ENCODE data around the gene C22orf31. TPM values are rescaled to one million over a fixed set of nuclear protein-coding genes. Genes with fewer than 3 reads are reported as not detected.

The C22orf31 gene
- total and polyA plus RNA-seq, 4 donors, result 1.2 TPM; not detected in 3

GRCh38 chr22:29062286-29062821 lies 723 bp upstream of the C22orf31 start:
- Histone ChIP-seq H3K9me3 (ENCODE audit: control insufficient read depth, insufficient read depth, low read length) (no peaks in the 10 kb centered on the region), H3K36me3 (ENCODE audit: control insufficient read depth, insufficient read depth, low read length) (no peaks in the 10 kb centered on the region), H3K27ac (ENCODE audit: low read depth, low read length) (no peak overlapping the region), H3K4me3 (ENCODE audit: low read depth, low read length) (no peak overlapping the region), H3K4me1 (ENCODE audit: control insufficient read depth, insufficient read depth, low read length) (no peaks in the 10 kb centered on the region), H3K27me3 (ENCODE audit: control insufficient read depth, insufficient read depth, low read length) (no peaks in the 10 kb centered on the region)
- WGBS (ENCODE audit: insufficient coverage), result 45% methylated on average over 8 of the region's 8 CpGs
- no peak for DNase-seq (ENCODE audit: low read depth in 4 of 6, low spot score in 6 of 6)

GRCh38 chr22:29060931-29061330 lies 700 bp downstream of the C22orf31 start:
- 80% methylated on average over 5 of the region's 7 CpGs for WGBS (ENCODE audit: insufficient coverage)
- H3K27ac ChIP-seq (ENCODE audit: low read depth, low read length), result no peak overlapping the region
- no peak for DNase-seq (ENCODE audit: low read depth in 4 of 6, low spot score in 6 of 6)

GRCh38 chr22:29060251-29060869 lies 1.3 kb downstream of the C22orf31 start:
- Histone ChIP-seq H3K27ac (ENCODE audit: low read depth, low read length) (no peak overlapping the region), H3K9me3 (ENCODE audit: control insufficient read depth, insufficient read depth, low read length) (no peaks in the 10 kb centered on the region), H3K36me3 (ENCODE audit: control insufficient read depth, insufficient read depth, low read length) (no peaks in the 10 kb centered on the region), H3K4me1 (ENCODE audit: control insufficient read depth, insufficient read depth, low read length) (peaks cover 4% of the 10 kb centered on the region), H3K27me3 (ENCODE audit: control insufficient read depth, insufficient read depth, low read length) (no peaks in the 10 kb centered on the region), H3K4me3 (ENCODE audit: low read depth, low read length) (no peak overlapping the region)
- no peak for DNase-seq (ENCODE audit: low read depth in 4 of 6, low spot score in 6 of 6)
- WGBS (ENCODE audit: insufficient coverage), result 82% methylated on average over 11 of the region's 12 CpGs

More at GRCh38 chr22:29060931-29061330, 700 bp downstream of the C22orf31 start:
- no peaks in the 10 kb centered on the region for H3K9me3 ChIP-seq (ENCODE audit: control insufficient read depth, insufficient read depth, low read length)
- H3K36me3 ChIP-seq (ENCODE audit: control insufficient read depth, insufficient read depth, low read length), result no peaks in the 10 kb centered on the region
- no peaks in the 10 kb centered on the region for H3K27me3 ChIP-seq (ENCODE audit: control insufficient read depth, insufficient read depth, low read length)
- H3K4me1 ChIP-seq (ENCODE audit: control insufficient read depth, insufficient read depth, low read length), result peaks cover 4% of the 10 kb centered on the region
- H3K4me3 ChIP-seq (ENCODE audit: low read depth, low read length), result no peak overlapping the region

DNA sequence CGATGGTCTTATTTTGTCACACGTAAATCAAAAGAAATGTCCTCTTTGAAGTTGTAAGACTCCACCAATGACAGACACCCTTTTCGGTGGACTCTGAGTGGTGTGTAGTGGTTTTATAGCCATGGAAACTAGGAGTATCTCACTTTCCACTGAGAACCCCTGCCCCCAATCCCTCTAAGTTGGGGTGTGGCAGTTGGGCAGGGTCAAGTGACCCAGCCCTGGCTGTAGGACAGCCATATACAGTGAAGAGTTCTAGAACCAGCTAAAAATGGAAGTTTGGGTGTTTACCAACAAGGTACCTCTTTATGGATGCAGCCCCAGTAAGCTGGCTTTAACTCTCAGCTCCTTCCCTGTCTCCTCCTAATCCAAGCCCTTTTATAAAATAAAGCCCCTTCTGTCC lies 5.2 kb downstream of the C22orf31 start:
- H3K9me3 ChIP-seq (ENCODE audit: control insufficient read depth, insufficient read depth, low read length), result no peaks in the 10 kb centered on the region
- H3K36me3 ChIP-seq (ENCODE audit: control insufficient read depth, insufficient read depth, low read length), result peaks cover 14% of the 10 kb centered on the region
- no peaks in the 10 kb centered on the region for H3K27me3 ChIP-seq (ENCODE audit: control insufficient read depth, insufficient read depth, low read length)
- H3K27ac ChIP-seq (ENCODE audit: low read depth, low read length), result no peak overlapping the region
- no peak for DNase-seq (ENCODE audit: low read depth in 4 of 6, low spot score in 6 of 6)
- H3K4me1 ChIP-seq (ENCODE audit: control insufficient read depth, insufficient read depth, low read length), result peaks cover 4% of the 10 kb centered on the region
- no peak overlapping the region for H3K4me3 ChIP-seq (ENCODE audit: low read depth, low read length)
- no CpG with 5 or more reads among the region's 3 CpGs for WGBS (ENCODE audit: insufficient coverage)

- Histone ChIP-seq H3K9me3 (ENCODE audit: control insufficient read depth, insufficient read depth, low read length) (no peaks in the 10 kb centered on the region), H3K27me3 (ENCODE audit: control insufficient read depth, insufficient read depth, low read length) (no peaks in the 10 kb centered on the region), H3K36me3 (ENCODE audit: control insufficient read depth, insufficient read depth, low read length) (peaks cover 25% of the 10 kb centered on the region), H3K27ac (ENCODE audit: low read depth, low read length) (no peak overlapping the region), H3K4me1 (ENCODE audit: control insufficient read depth, insufficient read depth, low read length) (peaks cover 4% of the 10 kb centered on the region), H3K4me3 (ENCODE audit: low read depth, low read length) (no peak overlapping the region)
- no peak for DNase-seq (ENCODE audit: low read depth in 4 of 6, low spot score in 6 of 6)
- WGBS (ENCODE audit: insufficient coverage), result 66% methylated on average over 11 of the region's 14 CpGs
Observed at GRCh38 chr22:29055192-29055830, 6.3 kb downstream of the C22orf31 start.

GRCh38 chr22:29054251-29054767 lies 7.3 kb downstream of the C22orf31 start:
- Histone ChIP-seq H3K27ac (ENCODE audit: low read depth, low read length) (no peak overlapping the region), H3K4me3 (ENCODE audit: low read depth, low read length) (no peak overlapping the region), H3K9me3 (ENCODE audit: control insufficient read depth, insufficient read depth, low read length) (no peaks in the 10 kb centered on the region), H3K4me1 (ENCODE audit: control insufficient read depth, insufficient read depth, low read length) (peaks cover 4% of the 10 kb centered on the region), H3K36me3 (ENCODE audit: control insufficient read depth, insufficient read depth, low read length) (peaks cover 35% of the 10 kb centered on the region), H3K27me3 (ENCODE audit: control insufficient read depth, insufficient read depth, low read length) (no peaks in the 10 kb centered on the region)
- WGBS (ENCODE audit: insufficient coverage), result 74% methylated on average over 10 of the region's 10 CpGs
- no peak for DNase-seq (ENCODE audit: low read depth in 4 of 6, low spot score in 6 of 6)

- Histone ChIP-seq H3K27ac (ENCODE audit: low read depth, low read length) (no peak overlapping the region), H3K27me3 (ENCODE audit: control insufficient read depth, insufficient read depth, low read length) (no peaks in the 10 kb centered on the region), H3K4me3 (ENCODE audit: low read depth, low read length) (no peak overlapping the region), H3K36me3 (ENCODE audit: control insufficient read depth, insufficient read depth, low read length) (peaks cover 46% of the 10 kb centered on the region), H3K4me1 (ENCODE audit: control insufficient read depth, insufficient read depth, low read length) (peaks cover 4% of the 10 kb centered on the region), H3K9me3 (ENCODE audit: control insufficient read depth, insufficient read depth, low read length) (no peaks in the 10 kb centered on the region)
- no peak for DNase-seq (ENCODE audit: low read depth in 4 of 6, low spot score in 6 of 6)
- 86% methylated on average over 6 of the region's 8 CpGs for WGBS (ENCODE audit: insufficient coverage)
Observed at GRCh38 chr22:29053048-29053702, 8.5 kb downstream of the C22orf31 start.

DNA sequence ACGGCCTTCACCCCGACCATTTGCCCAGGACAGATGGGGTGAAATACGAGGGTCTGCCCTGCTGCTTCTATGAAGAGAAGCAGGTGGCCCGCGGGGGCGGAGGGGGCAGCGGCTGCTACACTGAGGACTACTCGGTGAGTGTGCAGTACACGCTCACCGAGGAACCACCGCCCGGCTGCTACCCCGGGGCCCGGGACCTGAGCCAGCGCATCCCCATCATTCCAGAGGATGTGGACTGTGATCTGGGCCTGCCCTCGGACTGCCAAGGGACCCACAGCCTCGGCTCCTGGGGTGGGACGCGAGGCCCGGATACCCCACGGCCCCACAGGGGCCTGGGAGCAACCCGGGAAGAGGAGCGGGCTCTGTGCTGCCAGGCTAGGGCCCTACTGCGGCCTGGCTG lies 11.2 kb downstream of the C22orf31 start:
- H3K27ac ChIP-seq (ENCODE audit: low read depth, low read length), result no peak overlapping the region
- no peaks in the 10 kb centered on the region for H3K9me3 ChIP-seq (ENCODE audit: control insufficient read depth, insufficient read depth, low read length)
- 93% methylated on average over 24 of the region's 24 CpGs for WGBS (ENCODE audit: insufficient coverage)
- H3K36me3 ChIP-seq (ENCODE audit: control insufficient read depth, insufficient read depth, low read length), result peaks cover 62% of the 10 kb centered on the region
- H3K27me3 ChIP-seq (ENCODE audit: control insufficient read depth, insufficient read depth, low read length), result no peaks in the 10 kb centered on the region
- no peaks in the 10 kb centered on the region for H3K4me1 ChIP-seq (ENCODE audit: control insufficient read depth, insufficient read depth, low read length)
- DNase-seq (ENCODE audit: low read depth in 4 of 6, low spot score in 6 of 6), result no peak
- H3K4me3 ChIP-seq (ENCODE audit: low read depth, low read length), result no peak overlapping the region

DNA sequence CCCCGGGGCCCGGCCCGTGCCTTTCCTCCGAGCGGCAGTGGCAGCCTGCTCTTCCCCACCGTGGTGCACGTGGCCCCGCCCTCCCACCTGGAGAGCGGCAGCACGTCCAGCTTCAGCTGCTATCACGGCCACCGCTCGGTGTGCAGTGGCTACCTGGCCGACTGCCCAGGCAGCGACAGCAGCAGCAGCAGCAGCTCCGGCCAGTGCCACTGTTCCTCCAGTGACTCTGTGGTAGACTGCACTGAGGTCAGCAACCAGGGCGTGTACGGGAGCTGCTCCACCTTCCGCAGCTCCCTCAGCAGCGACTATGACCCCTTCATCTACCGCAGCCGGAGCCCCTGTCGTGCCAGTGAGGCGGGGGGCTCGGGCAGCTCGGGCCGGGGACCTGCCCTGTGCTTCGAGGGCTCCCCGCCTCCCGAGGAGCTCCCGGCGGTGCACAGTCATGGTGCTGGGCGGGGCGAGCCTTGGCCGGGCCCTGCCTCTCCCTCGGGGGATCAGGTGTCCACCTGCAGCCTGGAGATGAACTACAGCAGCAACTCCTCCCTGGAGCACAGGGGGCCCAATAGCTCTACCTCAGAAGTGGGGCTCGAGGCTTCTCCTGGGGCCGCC lies 11.9 kb downstream of the C22orf31 start:
- no peak overlapping the region for H3K27ac ChIP-seq (ENCODE audit: low read depth, low read length)
- no peaks in the 10 kb centered on the region for H3K27me3 ChIP-seq (ENCODE audit: control insufficient read depth, insufficient read depth, low read length)
- no peak overlapping the region for H3K4me3 ChIP-seq (ENCODE audit: low read depth, low read length)
- 90% methylated on average over 38 of the region's 38 CpGs for WGBS (ENCODE audit: insufficient coverage)
- peaks cover 68% of the 10 kb centered on the region for H3K36me3 ChIP-seq (ENCODE audit: control insufficient read depth, insufficient read depth, low read length)
- H3K9me3 ChIP-seq (ENCODE audit: control insufficient read depth, insufficient read depth, low read length), result no peaks in the 10 kb centered on the region
- no peak for DNase-seq (ENCODE audit: low read depth in 4 of 6, low spot score in 6 of 6)
- H3K4me1 ChIP-seq (ENCODE audit: control insufficient read depth, insufficient read depth, low read length), result no peaks in the 10 kb centered on the region
